T-helper 2 cell treated with Interferon-gamma antibody and Interleukin-4, amounts not matched to agents 100 ng/mL and 5 ng/mL, for 36 hours (primary cell): ENCODE measurements around the gene C20orf204. TPM values are rescaled to one million over a fixed set of nuclear protein-coding genes. Genes with fewer than 3 reads are reported as not detected.

Source experiments
- intact Hi-C: fragments of 100-400 bp; cut with micrococcal nuclease; formaldehyde crosslinking; loops from one replicate; pipeline ENCODE4 v1.15.1; 2023
- total RNA-seq: library from RNA; stranded (reverse); gene quantifications from 2 replicates; pipeline ENCODE4 v1.2.3, GENCODE V29; 2022

Gene C20orf204
- total RNA-seq, 1 donor from 2014 or later: 4.9 TPM

GRCh38 chr20:64041040-64041780 is 5.2 kb downstream of the C20orf204 start:
- intact Hi-C loops: no loop called here

- intact Hi-C loops: no loop called here
Observed at GRCh38 chr20:64041781-64042053, 5.7 kb downstream of the C20orf204 start.

- intact Hi-C loops: no loop called here
Observed at GRCh38 chr20:64042054-64042781, 6.2 kb downstream of the C20orf204 start.

GRCh38 chr20:64043768-64044167 is 7.8 kb downstream of the C20orf204 start:
- intact Hi-C loops: no loop called here

DNA sequence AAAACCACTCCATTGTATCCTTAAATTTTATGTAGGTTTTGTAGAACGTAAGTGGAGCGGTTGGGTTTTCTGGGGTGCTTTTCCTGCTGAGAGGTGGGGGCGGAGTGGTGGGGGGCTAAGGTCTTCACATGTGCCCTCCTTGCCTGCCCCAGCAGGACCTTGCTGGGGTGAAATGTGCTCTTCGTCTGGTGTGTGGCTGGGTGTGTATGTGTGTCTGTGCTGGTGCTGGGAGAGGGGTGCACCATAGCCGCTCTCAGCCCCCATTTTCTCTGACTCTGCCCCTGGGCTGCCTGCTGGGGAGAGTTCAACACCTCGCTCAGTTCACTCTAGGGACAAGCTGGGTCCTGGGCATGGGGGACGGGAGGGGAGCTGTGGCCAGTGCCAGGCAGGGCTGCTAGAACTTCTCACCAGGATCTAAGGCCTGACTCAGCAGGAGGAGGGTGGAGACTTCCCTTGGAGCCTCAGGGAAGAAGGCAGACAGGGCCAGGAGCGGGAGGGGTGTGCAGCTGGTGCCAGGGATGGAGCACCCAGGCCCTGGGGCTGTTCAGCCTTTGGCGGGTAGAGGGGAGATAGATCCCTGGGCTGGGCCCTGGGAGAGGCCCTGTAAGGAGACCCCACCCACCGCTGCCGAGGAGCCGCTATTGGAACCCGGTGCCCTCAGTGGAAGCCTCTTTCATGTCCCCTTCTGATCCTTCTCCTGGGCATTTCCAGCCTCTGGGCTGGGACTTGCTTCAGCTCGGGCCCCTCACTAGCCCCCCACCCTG is 8.7 kb downstream of the C20orf204 start:
- intact Hi-C loops: no loop called here

DNA sequence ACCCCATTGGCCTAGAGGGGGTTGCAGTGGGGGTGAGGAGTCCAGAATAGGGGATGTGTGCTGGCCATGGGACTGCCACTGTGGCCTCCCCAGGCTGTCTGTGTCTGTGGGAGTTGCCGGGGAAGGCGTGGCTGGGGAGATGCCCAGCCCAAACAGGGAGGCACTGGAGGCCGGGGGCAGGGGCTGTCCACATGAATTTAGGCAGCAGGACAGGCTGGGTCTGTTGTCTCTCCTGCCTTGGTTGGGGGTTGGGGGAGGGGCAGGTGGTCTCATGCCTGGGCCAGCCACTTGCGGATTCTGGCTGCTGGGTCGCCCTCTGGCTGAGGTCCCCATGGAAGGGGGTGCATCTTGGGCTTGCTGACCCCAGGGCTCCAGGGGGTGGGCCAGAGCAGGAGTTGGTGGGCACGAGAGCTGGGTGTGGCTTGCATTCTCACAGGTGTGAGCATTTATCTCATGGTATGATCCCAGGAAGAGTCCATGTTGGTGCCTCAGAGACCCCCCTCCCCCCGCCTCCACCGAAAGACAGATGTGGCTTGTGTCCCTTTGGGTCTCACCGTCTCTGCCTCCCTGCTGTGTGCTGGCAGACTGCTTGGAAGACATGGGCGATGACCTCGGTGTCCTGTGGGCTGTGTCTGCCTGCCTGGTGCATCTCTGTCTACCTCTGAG is 9.5 kb downstream of the C20orf204 start:
- intact Hi-C loops: no loop called here

GRCh38 chr20:64047046-64047389 is 11.0 kb downstream of the C20orf204 start:
- intact Hi-C loops: no loop called here

- intact Hi-C loops: no loop called here
Observed at GRCh38 chr20:64047968-64048401, 12.0 kb downstream of the C20orf204 start.

- intact Hi-C loops: loop anchor here (1.0 kb wide), 1 partner anchor 10 kb away; no protein-coding TSS in a partner anchor
Observed at GRCh38 chr20:64048402-64049044, 12.5 kb downstream of the C20orf204 start.

DNA sequence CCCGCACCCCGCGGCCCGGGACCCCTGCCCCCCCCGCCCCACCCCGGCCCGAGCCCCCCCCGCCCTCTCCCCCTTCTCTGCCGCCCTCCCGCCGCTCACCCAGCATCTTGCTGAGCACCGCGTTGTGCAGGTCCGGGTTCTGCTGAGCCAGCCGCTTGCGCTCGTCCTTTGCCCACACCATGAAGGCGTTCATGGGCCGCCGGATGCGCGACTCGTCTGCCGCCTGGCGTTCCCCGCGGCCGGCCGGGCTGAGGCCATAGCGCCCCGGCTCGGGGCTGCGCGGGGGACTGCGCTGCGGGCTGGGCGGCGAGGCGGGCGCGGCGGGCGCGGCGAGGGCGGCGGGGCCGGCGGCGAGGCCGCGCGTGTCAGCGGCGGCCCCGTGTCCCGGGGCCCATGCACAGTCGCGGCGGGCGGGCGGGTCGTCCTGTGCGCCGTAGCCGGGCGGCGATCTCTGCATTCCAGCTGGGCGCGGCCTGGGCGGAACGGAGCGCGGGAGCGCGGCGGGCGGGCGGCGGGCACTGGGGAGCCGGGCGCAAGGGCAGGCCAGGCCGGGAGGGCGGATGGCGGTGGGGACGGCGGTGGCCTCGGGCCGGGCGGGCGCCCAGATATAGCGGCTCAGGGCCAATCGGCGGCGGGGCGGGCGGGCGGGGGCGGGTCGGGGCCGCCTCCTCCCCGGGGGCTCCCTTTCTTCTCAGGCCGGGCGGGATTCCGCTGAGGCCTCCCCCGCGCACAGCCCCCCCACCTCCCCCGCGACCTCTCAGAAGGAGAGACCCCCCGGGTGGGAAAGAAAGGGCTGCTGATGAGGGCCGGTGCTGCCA is 13.3 kb downstream of the C20orf204 start, which contains the start of gene SOX18:
TSS of gene SOX18 (minus strand) at position 580 of the 818 bp plus-strand sequence. CDS start at position 457, 123 bp downstream.
- intact Hi-C loops: loop anchor here (1.0 kb wide), 1 partner anchor 11 kb away; no protein-coding TSS in a partner anchor

GRCh38 chr20:64049878-64050260 is 13.9 kb downstream of the C20orf204 start:
- intact Hi-C loops: loop anchor here (1.0 kb wide), 1 partner anchor 12 kb away; no protein-coding TSS in a partner anchor

DNA sequence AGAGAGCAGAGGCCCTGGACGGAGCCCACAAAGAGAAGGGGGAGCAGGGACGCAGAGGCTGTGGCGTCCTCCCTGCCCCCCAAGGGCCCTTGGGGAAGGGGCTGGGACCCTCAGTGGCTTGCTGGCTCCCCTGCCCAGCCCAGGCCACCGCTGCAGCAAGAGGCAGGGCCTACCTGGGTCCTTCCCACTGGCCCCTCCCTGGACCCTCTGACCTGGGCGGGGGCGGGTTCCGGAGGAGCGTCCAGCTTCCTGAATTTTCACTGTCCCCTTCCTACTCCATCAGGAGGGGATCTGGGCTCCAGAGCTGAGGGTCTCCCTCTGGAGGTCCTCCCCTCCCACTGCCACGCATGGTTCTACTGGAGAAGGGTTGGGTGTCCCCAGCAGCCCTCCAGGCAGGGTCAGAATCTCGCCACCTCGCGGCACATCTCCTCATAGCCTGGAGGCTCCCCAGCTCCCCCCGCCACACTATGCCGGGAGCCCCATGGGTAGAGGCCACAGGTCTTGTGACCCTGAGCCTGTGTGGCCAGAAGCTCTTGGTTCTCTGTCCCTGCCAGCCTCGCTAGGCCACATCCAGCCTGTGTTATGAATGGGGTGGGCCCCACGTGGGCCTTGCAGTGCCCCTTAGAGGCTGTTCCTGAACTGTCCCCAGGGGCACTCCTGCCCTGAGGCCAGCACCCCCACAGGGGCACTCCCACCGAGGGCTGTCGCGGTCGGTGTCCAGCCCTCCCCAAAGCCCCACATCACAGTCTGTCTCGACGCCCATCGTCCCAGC is 14.5 kb downstream of the C20orf204 start:
- intact Hi-C loops: no loop called here

GRCh38 chr20:64051033-64051452 is 15.1 kb downstream of the C20orf204 start:
- intact Hi-C loops: no loop called here

DNA sequence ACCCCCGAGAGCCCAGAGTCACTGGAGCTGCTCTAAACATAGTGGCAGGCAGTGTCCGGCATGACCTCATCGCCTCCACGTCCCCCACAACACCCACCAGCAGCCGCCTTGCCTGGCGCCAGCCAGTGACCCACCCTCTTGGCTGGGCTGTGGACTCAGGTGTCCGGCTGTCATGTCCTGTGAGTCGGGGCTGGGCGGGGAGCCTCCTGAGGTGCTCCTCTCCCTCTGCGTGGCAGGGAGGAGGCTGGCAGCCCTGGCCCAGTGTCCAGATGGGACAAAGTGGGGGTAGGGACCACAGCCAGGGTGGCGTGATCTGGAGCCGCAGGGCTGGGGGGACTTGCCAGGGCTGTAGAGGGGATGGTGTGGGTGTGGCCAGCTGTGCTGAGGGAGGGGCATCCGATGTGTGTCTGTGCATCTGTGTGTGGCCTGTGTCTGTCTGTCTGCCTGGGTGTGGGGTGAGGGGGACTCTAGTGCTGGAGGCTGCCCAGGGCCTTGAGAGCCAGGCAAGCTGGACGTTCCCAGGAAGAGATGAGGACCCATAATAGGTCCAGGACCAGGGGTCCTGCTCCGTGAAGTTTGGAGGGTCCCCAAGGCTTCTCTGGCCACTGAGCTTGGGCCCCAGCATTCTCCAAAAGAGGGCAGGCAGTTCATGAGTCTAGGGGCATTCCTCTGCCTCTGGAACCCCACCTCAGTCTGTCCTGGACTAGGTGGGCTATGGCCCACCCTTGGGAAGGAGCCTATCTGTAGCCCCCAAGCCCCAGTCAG is 15.8 kb downstream of the C20orf204 start:
- intact Hi-C loops: no loop called here

DNA sequence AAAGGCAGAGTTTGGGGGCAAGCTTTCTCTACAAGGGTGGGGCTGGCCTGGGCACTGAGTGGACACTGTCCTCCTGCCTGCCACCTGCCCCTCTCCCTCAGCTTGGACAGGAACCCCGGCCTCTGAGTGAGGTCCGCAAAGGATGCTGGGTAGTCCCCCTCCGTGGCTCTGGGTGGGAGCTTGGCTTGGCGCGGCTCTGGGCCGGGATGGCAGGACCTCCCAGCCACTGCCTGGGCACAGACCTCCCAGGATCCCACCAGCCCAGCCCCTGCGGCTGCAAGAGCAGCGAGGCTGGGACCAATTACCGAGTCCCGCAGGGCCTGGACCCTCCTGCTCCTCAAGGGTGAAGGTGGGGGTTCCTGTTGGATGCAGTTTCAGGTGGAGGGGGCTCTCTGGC is 16.3 kb downstream of the C20orf204 start:
- intact Hi-C loops: no loop called here

- intact Hi-C loops: no loop called here
Observed at GRCh38 chr20:64052987-64053840, 17.2 kb downstream of the C20orf204 start.

DNA sequence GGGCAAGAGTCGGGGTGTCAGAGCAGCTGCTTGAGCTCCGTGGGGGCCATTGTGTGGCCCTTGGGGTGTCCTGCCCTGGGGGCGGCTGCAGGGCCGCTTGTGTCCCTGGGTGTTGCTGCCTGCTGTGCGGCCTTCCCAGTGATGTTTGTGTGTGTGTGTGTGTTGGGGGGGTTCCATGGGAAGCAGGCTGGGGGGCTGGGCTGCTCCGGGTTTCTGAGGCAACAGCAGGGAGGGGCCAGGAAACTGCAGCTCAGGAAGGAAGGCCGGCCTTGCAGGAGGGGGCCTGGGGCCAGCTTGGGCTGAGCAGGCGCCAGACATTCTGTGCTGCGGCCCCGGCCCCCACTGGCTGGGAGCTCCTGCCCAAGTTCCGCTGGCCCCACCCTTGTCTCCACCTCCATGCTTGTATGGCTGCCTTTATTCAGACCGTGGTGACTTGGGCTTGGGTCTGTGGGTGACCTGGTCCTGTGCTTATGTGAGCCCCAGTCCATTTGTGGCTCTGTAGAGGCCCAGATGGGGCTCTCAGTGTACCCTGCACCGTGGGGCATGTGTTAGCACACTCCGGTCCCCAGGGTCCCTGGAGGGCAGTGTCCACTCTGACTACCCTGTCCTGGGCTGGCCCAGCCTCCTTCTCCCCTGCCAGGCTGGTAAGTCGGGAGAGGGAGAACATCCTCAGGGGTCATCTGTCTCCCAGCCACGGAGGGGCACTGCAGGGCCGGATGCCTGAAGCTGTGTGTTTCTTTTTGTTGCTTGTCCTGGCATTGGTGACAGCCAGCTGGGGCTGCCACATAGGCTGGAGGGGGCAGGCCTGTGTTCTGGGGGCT is 18.1 kb downstream of the C20orf204 start:
- intact Hi-C loops: no loop called here
